Fibroblast of mammary gland (primary cell): ENCODE results near the gene NINJ2.
"Not testable (repeated sequence)": the region's sequence is repeated elsewhere in the genome, so short reads cannot be mapped to it uniquely, and the experiment has no call there.

Experiments used
- DNase-seq: peaks from one replicate; pipeline ENCODE4 v3.0.0-alpha.2; 2010; ENCODE audit warnings: low read depth
- H3K4me3 ChIP-seq: 2 replicates; pipeline ENCODE4 v1.5.1; 2011; ENCODE audit warnings: low read depth, mild to moderate bottlenecking, low read length, moderate library complexity; ENCODE audit not compliant: control insufficient read depth
- TF ChIP-seq, protein P1 (sequence below): conservative IDR thresholded peaks from 2 replicates; pipeline ENCODE4 v1.5.1; 2011; ENCODE audit warnings: low read depth, low read length, inconsistent platforms; ENCODE audit not compliant: control insufficient read depth, insufficient read depth

Gene NINJ2

DNA sequence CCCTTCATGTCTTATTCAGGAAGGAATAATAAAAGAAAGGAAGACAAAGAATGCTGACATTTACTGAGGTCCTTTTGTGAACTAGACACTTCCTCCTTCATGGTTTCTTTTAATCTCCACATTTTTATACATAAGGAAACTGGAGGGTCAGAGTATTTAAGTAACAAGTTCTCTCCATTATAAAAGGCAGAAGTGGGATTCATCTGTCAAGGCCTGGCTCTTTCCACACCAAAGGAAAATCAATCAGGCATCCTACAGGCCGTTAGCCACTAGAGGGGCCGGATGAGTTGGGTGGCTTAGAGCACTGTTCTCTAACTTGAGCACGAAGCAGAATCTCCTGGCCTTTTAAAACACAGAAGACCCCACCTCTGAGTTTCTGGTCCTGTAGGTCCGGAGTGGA lies 36.8 kb upstream of the NINJ2 start:
- no peak overlapping the region for H3K4me3 ChIP-seq
- TF ChIP-seq, protein P1, sequence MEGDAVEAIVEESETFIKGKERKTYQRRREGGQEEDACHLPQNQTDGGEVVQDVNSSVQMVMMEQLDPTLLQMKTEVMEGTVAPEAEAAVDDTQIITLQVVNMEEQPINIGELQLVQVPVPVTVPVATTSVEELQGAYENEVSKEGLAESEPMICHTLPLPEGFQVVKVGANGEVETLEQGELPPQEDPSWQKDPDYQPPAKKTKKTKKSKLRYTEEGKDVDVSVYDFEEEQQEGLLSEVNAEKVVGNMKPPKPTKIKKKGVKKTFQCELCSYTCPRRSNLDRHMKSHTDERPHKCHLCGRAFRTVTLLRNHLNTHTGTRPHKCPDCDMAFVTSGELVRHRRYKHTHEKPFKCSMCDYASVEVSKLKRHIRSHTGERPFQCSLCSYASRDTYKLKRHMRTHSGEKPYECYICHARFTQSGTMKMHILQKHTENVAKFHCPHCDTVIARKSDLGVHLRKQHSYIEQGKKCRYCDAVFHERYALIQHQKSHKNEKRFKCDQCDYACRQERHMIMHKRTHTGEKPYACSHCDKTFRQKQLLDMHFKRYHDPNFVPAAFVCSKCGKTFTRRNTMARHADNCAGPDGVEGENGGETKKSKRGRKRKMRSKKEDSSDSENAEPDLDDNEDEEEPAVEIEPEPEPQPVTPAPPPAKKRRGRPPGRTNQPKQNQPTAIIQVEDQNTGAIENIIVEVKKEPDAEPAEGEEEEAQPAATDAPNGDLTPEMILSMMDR = no peak
- no peak for DNase-seq

DNA sequence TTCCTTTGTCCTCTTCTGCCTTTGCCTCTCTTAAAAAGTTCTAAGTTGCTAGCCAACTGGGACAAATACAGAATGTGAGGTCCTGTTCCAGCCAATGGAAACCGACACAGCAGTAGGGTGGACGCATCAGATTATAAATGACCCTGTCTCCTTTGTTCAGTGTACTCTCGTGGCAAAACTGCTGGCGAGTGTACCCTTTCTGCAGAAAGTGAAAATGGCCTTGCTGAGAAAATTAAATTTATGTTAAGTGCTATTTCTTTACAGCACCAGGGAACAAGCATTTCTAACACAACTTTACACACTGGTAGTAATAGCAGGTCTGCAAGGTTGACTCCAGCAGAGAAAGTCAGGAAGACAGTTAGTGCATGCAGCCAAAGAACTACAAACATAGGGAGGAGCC lies 35.0 kb upstream of the NINJ2 start:
- not testable (repeated sequence) for H3K4me3 ChIP-seq, DNase-seq

DNA sequence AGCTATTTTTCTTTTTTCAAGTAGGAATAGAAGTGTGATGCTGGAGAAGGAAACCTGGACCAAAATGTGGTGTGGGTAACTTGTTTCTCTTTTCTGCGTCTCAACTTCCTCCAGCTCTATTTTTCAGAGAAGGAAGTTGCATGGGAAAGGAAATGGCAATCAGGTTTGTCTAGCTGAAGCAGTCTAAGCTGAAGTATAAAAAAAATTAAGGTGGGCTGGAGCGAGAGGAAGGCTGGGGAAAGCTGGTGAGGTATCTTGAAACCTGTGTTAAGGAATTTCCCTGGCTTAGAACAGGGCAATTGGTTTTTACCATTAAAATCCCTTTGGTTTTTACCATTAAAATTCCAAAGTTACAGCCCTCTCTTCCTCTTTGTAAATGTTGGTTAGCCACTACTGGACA lies 34.2 kb upstream of the NINJ2 start:
- H3K4me3 ChIP-seq = no peak overlapping the region
- TF ChIP-seq, protein P1 = no peak
- no peak for DNase-seq

DNA sequence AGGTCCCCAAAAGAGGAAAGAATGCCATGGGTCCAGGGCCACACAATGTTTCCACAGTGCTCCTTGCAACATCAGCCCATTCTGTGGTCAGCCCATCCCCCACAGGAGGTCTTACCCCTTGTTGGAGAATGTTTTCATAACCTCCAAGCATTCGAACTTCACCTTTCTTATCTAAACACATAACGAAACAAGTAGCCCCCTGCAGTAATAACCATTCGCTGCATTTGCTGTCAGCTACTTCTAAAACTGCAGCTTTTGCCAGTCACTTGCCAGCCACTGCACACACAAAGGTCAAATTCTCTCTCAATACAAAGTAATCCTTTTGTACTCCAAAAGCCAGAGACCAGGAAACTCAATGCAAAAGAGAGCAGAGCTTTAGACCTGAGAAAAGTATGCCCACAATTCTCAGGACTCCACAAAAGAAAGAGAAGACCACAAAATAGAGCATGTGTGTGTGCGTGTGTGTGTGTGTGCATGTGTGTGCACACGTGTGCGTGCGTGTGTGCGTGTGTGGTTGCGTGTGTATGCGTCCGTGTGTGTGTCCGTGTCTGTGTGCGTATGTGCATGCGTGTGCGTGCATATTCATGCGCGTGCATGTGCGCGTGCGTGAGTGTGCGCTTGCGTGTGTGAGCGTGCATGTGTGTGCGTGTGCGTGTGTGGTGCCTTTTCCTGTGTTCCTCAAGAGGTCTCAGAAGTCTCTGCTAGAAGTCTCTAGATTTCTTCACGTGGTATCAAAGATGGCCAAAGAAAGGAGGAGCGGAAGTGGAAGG lies 31.7 kb upstream of the NINJ2 start:
- H3K4me3 ChIP-seq = no peak overlapping the region
- no peak for DNase-seq
- TF ChIP-seq, protein P1 = no peak

DNA sequence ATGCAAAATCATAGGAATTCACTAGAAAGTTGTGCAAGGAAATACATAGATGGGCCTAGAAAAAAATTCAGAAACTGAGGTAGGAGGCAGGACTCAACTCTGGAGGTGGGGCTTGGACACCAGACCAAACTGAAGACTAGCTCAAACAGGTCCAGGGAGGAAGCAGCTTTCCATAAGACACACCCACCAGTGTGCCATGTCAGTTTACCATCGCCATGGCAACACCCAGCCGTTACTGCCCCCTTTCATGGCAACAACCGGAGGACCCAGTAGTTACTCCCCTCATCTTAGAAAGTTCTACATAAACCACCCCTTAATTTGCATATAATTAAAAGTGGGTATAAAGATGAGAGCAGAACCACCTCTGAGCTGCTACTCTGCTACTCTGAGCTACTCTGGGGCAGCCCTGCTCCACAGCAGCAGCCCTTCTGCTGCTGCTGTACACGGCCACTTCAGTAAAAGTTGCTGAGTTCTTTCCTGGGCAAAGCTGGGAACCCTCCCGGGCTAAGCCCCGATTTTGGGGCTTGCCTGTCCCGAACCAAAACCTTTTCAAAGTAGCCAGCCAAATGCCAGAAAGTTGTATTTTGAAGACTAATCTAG lies 30.8 kb upstream of the NINJ2 start:
- TF ChIP-seq, protein P1 = no peak
- no peak for DNase-seq
- no peak overlapping the region for H3K4me3 ChIP-seq

DNA sequence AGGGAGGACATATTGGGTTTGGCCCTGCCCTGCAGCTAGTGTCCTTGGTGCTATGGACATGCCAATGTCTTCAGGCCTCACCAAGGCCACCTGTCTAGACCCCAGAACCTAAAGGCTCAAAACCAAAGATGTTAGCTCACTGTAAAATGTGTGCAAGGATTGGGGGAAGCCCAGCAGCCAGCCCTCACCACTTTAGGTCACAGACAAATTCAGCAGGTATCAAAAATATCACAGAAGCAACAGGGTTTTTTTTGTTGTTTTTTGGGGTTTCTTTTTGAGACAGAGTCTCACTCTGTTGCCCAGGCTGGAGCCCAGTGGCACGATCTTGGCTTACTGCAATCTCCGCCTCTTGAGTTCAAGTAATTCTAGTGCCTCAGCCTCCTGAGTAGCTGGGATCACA lies 29.0 kb upstream of the NINJ2 start:
- no peak for DNase-seq
- TF ChIP-seq, protein P1 = no peak
- H3K4me3 ChIP-seq = no peak overlapping the region

DNA sequence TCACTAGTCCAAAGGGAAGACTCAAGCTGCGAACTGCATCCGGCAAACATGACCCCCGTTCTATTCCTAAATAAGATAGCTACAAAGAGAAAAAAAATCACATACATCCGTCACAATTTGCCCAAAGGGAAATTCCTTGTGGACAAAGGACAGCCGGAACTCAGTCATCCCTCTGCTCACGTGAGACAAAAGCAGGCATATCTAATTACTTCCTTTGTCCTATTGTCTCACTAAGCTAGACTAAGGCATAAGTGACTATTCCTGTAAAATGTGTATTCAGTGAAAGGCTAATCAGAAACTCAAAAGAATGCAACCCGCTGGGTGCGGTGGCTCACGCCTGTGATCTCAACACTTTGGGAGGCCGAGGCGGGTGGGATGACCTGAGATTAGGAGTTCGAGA lies 27.2 kb upstream of the NINJ2 start:
- no peak overlapping the region for H3K4me3 ChIP-seq
- TF ChIP-seq, protein P1 = no peak
- DNase-seq = no peak
